NCI-H2196 (cell line): ENCODE measurements around the gene RGS9.

Source experiments
- DNase-seq: peaks from one replicate; lab custom pipeline; 2025; ENCODE audit not compliant: unreplicated experiment; lab: John Stamatoyannopoulos, UW

RGS9 gene

GRCh38 chr17:65181237-65182061 lies 44.3 kb downstream of the RGS9 start:
- DNase-seq, result no peak

DNA sequence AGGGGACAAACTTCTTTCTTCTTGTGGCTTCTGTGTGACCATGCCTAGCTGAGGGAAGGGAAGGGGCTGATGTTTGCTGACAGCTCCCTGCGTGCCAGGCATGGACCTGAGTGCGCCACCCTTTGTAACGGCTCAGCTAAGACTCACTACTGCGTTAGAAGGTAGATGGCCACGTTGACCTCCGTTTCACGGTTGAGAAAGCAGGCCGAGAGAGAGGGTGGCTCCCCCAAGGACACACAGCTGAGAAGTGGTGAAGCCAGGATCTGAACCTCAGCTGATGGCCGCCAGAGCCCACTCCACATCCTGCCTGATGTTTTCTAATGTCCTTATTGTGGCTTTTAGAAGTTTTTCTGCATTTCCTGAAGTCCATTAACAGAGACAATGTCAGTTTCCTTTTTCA lies 45.1 kb downstream of the RGS9 start:
- DNase-seq, result no peak

GRCh38 chr17:65183736-65184135 lies 46.6 kb downstream of the RGS9 start:
- DNase-seq, result no peak

- no peak for DNase-seq
These were observed 47.2 kb downstream of the RGS9 start for GRCh38 chr17:65184235-65184959.

- DNase-seq, result no peak
These were observed 47.9 kb downstream of the RGS9 start for GRCh38 chr17:65185062-65185461.

- no peak for DNase-seq
These were observed 48.7 kb downstream of the RGS9 start for GRCh38 chr17:65185668-65186382.

DNA sequence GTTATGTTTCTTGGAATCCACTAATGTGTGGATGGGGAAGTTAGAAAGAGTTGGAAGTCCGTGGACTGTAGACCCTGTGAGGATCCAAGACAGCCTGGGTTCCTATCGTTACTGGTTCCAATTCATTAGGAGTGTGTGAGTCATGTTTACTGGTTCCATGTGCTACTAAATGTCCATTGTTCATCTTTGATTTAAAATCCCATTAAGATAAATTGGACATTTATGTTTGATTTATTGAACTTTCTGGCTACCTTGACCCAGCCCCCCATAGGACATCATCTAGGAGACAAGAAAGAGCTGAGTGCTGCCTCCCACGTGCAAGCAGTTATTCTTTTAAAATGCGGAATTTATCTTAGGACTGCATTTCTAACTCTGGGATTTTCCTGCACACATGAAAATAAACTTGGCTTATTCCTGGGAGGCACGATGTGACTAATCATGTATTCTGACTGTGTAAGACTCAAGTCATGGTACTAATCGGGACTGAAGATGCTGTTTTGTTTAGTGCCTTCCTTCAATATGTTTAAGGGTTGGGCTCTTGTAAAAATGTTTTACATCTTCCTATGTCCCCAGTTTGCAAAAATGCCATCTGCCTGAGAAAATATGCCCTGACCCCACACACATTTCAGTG lies 53.4 kb downstream of the RGS9 start:
- no peak for DNase-seq

DNA sequence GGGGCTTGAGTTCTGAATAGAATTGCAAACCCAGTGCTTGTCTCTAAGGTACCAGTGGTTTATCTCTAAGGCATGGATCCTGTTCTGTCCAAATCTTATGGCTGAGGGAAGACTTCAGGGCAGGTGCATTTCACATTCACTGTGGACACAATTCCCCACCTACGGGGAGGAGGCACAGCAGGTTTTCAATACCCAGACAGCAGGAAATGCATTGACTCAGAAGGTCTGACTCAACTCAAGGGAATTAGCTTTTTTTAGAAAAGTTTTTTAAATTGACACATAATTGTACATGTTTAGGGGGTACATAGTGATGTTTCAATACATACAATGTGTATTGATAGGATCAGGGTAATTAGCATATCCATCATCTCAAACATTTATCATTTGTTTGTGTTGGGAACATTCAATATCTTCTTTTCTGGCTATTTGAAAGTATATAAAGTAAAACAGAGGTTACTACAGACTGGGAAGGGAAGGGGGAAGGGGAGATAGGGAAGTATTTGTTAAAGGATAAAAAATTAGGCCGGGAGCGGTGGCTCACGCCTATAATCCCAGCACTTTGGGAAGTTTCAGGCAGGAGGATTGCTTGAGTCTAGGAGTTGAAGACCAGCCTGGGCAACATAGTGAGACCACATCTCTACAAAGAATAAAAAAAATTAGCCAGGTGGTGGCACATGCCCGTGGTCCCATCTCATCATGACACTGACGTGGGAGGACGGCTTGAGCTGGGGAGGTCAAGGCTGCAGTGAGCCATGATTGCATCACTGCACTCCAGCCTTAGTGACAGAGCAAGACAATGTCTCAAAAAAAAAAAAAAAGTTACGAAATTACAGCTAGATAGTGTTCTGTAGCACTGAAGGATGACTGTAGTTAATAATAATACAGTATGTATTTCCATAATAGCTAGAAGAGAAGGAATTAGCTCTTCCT lies 54.9 kb downstream of the RGS9 start:
- no peak for DNase-seq

DNA sequence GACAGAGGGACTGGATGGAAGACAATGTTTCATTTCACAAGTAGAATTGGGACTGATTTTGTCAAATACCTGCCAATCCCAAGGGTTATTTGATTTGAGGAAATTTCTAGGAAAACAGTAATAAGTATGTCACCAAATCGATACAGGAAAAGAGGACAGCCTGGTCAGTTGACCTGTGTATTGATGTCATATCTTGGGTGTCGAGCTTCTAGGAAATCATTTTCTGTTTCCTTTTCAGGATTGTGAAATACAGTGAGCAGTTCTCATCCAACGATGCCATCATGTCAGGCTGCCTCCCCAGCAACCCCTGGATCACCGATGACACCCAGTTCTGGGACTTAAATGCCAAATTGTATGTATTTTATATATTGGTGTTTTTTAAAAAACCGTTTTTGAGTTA lies 56.1 kb downstream of the RGS9 start:
- DNase-seq, result no peak

DNA sequence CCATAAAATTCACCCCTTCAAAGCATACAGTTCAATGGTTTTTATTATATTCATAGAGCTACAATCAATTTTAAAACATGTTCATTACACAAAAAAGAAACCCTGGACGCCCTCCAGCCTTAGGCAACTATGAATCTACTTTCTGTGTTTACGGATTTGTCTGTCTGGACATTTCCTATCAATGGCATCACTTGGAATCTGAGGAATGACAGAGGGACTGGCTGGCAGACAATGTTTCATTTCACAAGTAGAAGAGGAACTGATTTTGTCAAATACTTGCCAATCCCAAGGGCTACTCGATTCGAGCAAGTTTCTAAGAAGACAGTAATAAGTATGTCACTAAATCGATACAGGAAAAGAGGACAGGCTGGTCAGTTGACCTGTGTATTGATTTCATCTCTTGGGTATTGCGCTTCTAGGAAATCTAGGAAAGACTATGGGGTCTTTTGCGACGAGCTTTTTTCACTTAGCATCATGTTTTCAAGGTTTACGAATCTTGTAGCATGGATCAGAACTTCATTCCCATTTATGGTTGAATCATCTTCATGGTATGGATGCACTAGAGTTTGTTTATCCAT lies 56.6 kb downstream of the RGS9 start:
- DNase-seq, result no peak

DNA sequence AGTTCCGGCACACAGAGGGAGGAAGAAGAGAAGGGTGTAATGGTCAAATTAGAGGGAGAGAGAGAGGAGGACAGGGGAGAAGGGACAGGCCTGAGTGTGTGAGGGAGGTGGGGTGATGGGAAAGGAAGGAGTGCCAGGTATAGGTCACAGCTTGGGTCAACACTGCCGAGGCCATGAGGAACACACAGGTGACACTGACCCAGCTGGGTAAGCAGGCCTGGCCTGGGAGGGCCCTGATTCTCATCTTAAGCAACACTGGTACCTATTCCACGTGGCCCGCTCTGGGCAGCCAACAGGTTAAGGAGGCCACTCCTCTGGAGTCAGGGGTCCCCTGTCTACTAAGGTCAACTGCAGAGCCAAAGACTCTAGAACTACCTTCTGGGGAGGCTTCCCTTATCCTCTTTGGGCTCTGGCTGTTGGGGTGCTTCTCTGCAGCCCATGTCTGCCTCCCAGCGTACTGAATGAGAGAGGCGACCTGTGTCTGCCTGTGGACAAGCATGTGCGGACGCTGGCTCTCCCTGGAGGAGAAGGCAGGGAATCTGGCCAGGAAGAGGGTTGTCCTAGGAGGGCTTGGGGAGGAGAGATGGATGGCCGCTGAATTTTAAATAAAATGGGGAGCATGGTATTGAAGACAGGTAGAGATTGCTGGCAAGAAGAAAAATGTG lies 57.6 kb downstream of the RGS9 start:
- no peak for DNase-seq

- DNase-seq, result no peak
These were observed 58.5 kb downstream of the RGS9 start for GRCh38 chr17:65195716-65196115.

DNA sequence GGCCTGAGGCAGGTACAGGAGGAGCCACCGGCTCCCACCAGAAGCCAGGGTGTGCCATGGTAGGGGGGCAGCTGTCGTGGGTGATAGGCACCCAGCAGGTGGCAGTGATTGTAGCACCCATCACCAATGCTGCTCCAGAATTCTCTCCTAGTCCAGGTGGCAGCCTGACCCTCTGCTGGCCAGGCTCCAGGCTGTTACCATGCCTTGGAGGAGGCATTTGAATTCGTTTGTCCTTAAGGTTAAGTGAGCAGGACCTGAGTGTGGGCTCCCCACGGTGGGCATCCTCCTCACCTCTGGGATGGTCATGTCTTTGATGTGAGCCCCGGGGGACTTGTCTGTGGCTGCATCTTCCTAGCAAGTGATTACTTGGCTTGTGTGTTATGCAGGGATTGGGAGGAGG lies 59.4 kb downstream of the RGS9 start:
- no peak for DNase-seq

- no peak for DNase-seq
These were observed 60.0 kb downstream of the RGS9 start for GRCh38 chr17:65197201-65197600.

DNA sequence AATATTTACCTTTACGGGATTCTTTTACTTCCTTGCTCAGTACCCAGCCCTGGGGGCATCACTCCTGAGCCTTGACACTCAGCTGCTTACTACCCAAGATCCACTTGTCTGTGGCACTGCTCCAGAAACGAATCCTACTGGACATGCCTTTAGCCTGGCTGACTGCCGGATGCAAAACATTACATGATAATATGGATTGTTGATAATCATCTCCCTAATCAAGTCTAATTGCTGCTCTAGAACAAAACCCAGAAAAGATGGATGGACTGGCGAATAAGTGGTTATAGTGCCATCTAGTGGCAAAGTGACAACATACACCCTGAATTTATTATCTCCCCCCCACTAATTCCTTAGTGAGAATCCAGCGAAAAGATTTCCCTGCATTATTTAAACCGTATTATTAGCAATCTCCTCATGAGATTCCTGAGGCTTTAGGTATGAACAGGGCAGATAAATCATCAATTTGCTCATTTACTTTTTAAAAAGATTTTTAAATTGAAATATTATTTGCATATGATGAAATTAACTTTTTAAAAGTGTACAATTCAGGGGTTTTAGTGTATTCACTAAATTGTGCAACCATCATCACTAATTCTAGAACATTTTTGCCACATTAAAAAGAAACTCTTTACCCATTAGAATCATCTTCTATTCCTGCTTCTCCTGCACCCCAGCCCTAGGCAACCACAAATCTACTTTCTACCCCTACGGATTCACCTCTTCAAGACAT lies 61.6 kb downstream of the RGS9 start:
- DNase-seq, result peak; percentile 74

GRCh38 chr17:65201331-65201730 lies 64.2 kb downstream of the RGS9 start:
- DNase-seq, result no peak

DNA sequence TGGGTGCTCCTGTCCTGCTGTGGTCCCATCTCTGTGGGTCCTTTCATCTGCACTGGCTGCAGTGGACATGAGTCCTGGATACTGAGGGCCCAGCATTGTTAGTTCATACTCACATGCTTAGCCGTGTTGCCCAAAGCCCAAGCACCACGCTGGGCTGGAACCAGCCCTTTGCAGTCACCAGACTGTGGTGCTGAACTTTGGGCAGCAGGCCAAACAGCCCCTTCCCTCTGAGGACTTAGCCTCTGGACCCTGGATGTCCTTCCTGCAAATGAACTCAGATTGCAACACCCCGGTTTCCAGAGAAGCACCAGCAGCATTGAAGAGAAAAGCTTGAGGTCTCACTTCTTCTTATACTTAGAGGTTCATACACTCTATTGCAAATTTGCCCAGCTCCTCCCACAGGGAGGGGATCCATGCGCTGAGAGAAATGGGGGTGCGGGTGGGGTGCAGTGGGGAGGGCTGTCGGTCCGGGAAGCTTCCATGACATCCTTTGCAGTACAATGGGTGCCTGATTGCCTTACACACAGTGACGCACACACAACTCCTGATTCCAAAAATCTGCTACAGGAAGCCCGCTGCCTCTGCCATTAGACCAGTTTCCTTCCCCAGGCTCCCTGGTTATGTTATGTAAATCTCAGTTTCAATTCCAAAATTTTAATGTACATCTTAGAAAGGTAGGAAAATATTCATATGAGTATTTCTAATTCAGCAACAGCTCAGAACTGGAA lies 65.8 kb downstream of the RGS9 start:
- DNase-seq, result no peak

- DNase-seq, result no peak
These were observed 66.8 kb downstream of the RGS9 start for GRCh38 chr17:65204001-65204400.
